ENCODE results near the gene GMNC. TPM values are rescaled to one million over a fixed set of nuclear protein-coding genes. Genes with fewer than 3 reads are reported as not detected.
A peak's percentile ranks its signal among the peaks of the same experiment; 100 is the strongest.
"Not testable (repeated sequence)": the region's sequence is repeated elsewhere in the genome, so short reads cannot be mapped to it uniquely, and the experiment has no call there.

GMNC gene
- total RNA-seq, 1 donor: 0.09 TPM

- no peak for DNase-seq (ENCODE audit: low read depth)
- no peak overlapping the region for H3K4me3 ChIP-seq (ENCODE audit: low read depth, low read length)
- no peak for TF ChIP-seq CTCF (IDR thresholded peaks at IDR 0.05; ENCODE audit: insufficient read depth, low read length)
Measured at GRCh38 chr3:190886945-190887344, 24.5 kb upstream of the GMNC start.

GRCh38 chr3:190883973-190884832, 21.7 kb upstream of the GMNC start:
- peak; percentile 98 for TF ChIP-seq CTCF (IDR thresholded peaks at IDR 0.05; ENCODE audit: insufficient read depth, low read length)
- no peak overlapping the region for H3K4me3 ChIP-seq (ENCODE audit: low read depth, low read length)

GRCh38 chr3:190883141-190883540, 20.6 kb upstream of the GMNC start:
- H3K4me3 ChIP-seq (ENCODE audit: low read depth, low read length): no peak overlapping the region
- TF ChIP-seq CTCF (IDR thresholded peaks at IDR 0.05; ENCODE audit: insufficient read depth, low read length): no peak
- DNase-seq (ENCODE audit: low read depth): no peak

More at GRCh38 chr3:190883973-190884832, 21.7 kb upstream of the GMNC start:
- DNase-seq (ENCODE audit: low read depth): peak; percentile 80

- no peak for DNase-seq (ENCODE audit: low read depth)
- no peak overlapping the region for H3K4me3 ChIP-seq (ENCODE audit: low read depth, low read length)
- no peak for TF ChIP-seq CTCF (IDR thresholded peaks at IDR 0.05; ENCODE audit: insufficient read depth, low read length)
Measured at GRCh38 chr3:190877925-190878324, 15.4 kb upstream of the GMNC start.

- not testable (repeated sequence) for DNase-seq (ENCODE audit: low read depth); H3K4me3 ChIP-seq (ENCODE audit: low read depth, low read length)
Measured at GRCh38 chr3:190876433-190876832, 13.9 kb upstream of the GMNC start.

- not testable (repeated sequence) for DNase-seq (ENCODE audit: low read depth); H3K4me3 ChIP-seq (ENCODE audit: low read depth, low read length)
Measured at GRCh38 chr3:190875061-190875460, 12.6 kb upstream of the GMNC start.

GRCh38 chr3:190870127-190870526, 7.6 kb upstream of the GMNC start:
- TF ChIP-seq CTCF (IDR thresholded peaks at IDR 0.05; ENCODE audit: insufficient read depth, low read length): no peak
- H3K4me3 ChIP-seq (ENCODE audit: low read depth, low read length): no peak overlapping the region
- no peak for DNase-seq (ENCODE audit: low read depth)

GRCh38 chr3:190867071-190867470, 4.6 kb upstream of the GMNC start:
- H3K4me3 ChIP-seq (ENCODE audit: low read depth, low read length): no peak overlapping the region

More at GRCh38 chr3:190867071-190867470, 4.6 kb upstream of the GMNC start:
- no peak for DNase-seq (ENCODE audit: low read depth)
- TF ChIP-seq CTCF (IDR thresholded peaks at IDR 0.05; ENCODE audit: insufficient read depth, low read length): no peak
